H1 (cell line): Measurements from ENCODE around the gene PAGE2B. TPM values are rescaled to one million over a fixed set of nuclear protein-coding genes. Genes with fewer than 3 reads are reported as not detected.

Source experiments
- CTCF ChIA-PET: fragments of 300-600 bp; sonication (Branson Sonifier 250); formaldehyde crosslinking; loops from one replicate; lab custom pipeline; 2021; ENCODE audit not compliant: partially characterized antibody; lab: Charles Lee
- POLR2A ChIA-PET: fragments of 300-600 bp; sonication (Branson Sonifier 250); formaldehyde crosslinking; loops from one replicate; lab custom pipeline; 2021; ENCODE audit warnings: inconsistent platforms; ENCODE audit not compliant: partially characterized antibody; lab: Charles Lee
- DNase-seq, 2 experiments: peaks; one replicate each; pipeline versions ENCODE4 v3.0.0 to v3.0.0-alpha.2; 2010 to 2022; ENCODE audit warnings: low spot score in 2 of 2, low read depth in 1 of 2, mixed read lengths in 1 of 2
- FAIRE-seq: peaks from 2 replicates; lab custom pipeline; 2011; peaks lifted over from hg19 to GRCh38; lab: Jason Lieb, UNC
- H2AFZ ChIP-seq: 2 replicates; pipeline ENCODE4 v1.8.1; 2012; ENCODE audit warnings: low read length, inconsistent platforms
- H2AK5ac ChIP-seq: 2 replicates; pipeline ENCODE4 v1.6.1; 2013; ENCODE audit warnings: low read depth, low read length
- H2BK120ac ChIP-seq: replicated peaks from 2 replicates; pipeline ENCODE3; 2013; ENCODE audit warnings: low read depth, low read length, inconsistent platforms
- H2BK12ac ChIP-seq: 2 replicates; pipeline ENCODE4 v1.6.1; 2013; ENCODE audit warnings: low read depth, low read length
- H2BK15ac ChIP-seq: 2 replicates; pipeline ENCODE4 v1.6.1; 2013; ENCODE audit warnings: low read length
- H2BK20ac ChIP-seq: 2 replicates; pipeline ENCODE4 v1.6.1; 2013; ENCODE audit warnings: low read length
- H2BK5ac ChIP-seq: 2 replicates; pipeline ENCODE4 v1.6.1; 2013; ENCODE audit warnings: low read depth, low read length
- H3K14ac ChIP-seq: 2 replicates; pipeline ENCODE4 v1.6.1; 2013; ENCODE audit warnings: inconsistent platforms; ENCODE audit not compliant: insufficient read length
- H3K18ac ChIP-seq: 2 replicates; pipeline ENCODE4 v1.6.1; 2013; ENCODE audit warnings: low read length; ENCODE audit errors: extremely low read depth
- H3K23ac ChIP-seq: 2 replicates; pipeline ENCODE4 v1.6.1; 2013; ENCODE audit warnings: inconsistent platforms; ENCODE audit not compliant: insufficient read length
- H3K23me2 ChIP-seq: 2 replicates; pipeline ENCODE4 v1.6.1; 2013; ENCODE audit warnings: low read depth, low read length
- H3K27ac ChIP-seq: 2 replicates; pipeline ENCODE4 v1.6.1; 2011; ENCODE audit warnings: low read depth, low read length, inconsistent platforms
- H3K27me3 ChIP-seq, 4 experiments: replicated peaks in 1 of 4; 1 replicate in 1 of 4; 2 replicates in 3 of 4; pipeline versions ENCODE4 v1.6.1 to v1.8.1; 2011 to 2013; ENCODE audit warnings: low read length in 3 of 4, mild to moderate bottlenecking in 3 of 4, inconsistent platforms in 2 of 4, mixed read lengths in 2 of 4, moderate library complexity in 1 of 4; ENCODE audit not compliant: control insufficient read depth in 3 of 4, insufficient read depth in 3 of 4; ENCODE audit errors: extremely low read depth in 1 of 4
- H3K36me3 ChIP-seq, 4 experiments: 2 replicates each; pipeline versions ENCODE4 v1.6.1 to v1.8.1; 2011 to 2013; ENCODE audit warnings: mild to moderate bottlenecking in 4 of 4, low read length in 3 of 4, moderate library complexity in 2 of 4, control low read depth in 1 of 4, inconsistent platforms in 1 of 4; ENCODE audit not compliant: insufficient read depth in 4 of 4, control insufficient read depth in 2 of 4
- H3K4ac ChIP-seq: replicated peaks from 2 replicates; pipeline ENCODE3; 2013; ENCODE audit warnings: low read length, low read depth, mixed read lengths, inconsistent platforms; ENCODE audit not compliant: insufficient read length
- H3K4me1 ChIP-seq, 4 experiments: replicated peaks in 1 of 4; 1 replicate in 1 of 4; 2 replicates in 3 of 4; pipeline versions ENCODE4 v1.6.1 to v1.8.1; 2011 to 2013; ENCODE audit warnings: low read length in 3 of 4, inconsistent platforms in 2 of 4, mixed read lengths in 1 of 4; ENCODE audit not compliant: insufficient read depth in 4 of 4, control insufficient read depth in 3 of 4
- H3K4me2 ChIP-seq, 2 experiments: 2 replicates each; pipeline versions ENCODE4 v1.6.1 to v1.8.1; 2011 to 2013; ENCODE audit warnings: low read depth in 2 of 2, low read length in 2 of 2, control low read depth in 1 of 2, inconsistent platforms in 1 of 2, mild to moderate bottlenecking in 1 of 2; ENCODE audit not compliant: insufficient read depth in 1 of 2
- H3K4me3 ChIP-seq, 4 experiments: fragments of 200-600, 300-600 bp in 1 of 4; sonication (generic), shearing (Covaris generic), sonication (Bioruptor Twin) in 1 of 4; 2 replicates each; pipeline versions ENCODE4 v1.5.1 to v1.8.1; 2011 to 2016; ENCODE audit warnings: low read length in 4 of 4, low read depth in 3 of 4, control low read depth in 2 of 4, inconsistent platforms in 2 of 4, mild to moderate bottlenecking in 2 of 4, mixed read lengths in 1 of 4, moderate library complexity in 1 of 4; ENCODE audit not compliant: insufficient read depth in 2 of 4; ENCODE audit errors: extremely low read depth in 1 of 4
- H3K56ac ChIP-seq: replicated peaks from 2 replicates; pipeline ENCODE3; 2013; ENCODE audit warnings: low read depth, mild to moderate bottlenecking, mixed read lengths, low read length, inconsistent platforms; ENCODE audit not compliant: insufficient read length
- H3K79me1 ChIP-seq: 2 replicates; pipeline ENCODE4 v1.6.1; 2013; ENCODE audit warnings: low read depth, low read length, control low read depth
- H3K79me2 ChIP-seq, 2 experiments: 2 replicates each; pipeline versions ENCODE4 v1.6.1 to v1.8.1; 2012 to 2013; ENCODE audit warnings: low read length in 2 of 2, mild to moderate bottlenecking in 2 of 2, inconsistent platforms in 1 of 2; ENCODE audit not compliant: insufficient read depth in 2 of 2, control insufficient read depth in 1 of 2
- H3K9ac ChIP-seq, 4 experiments: replicated peaks in 1 of 4; 1 replicate in 1 of 4; 2 replicates in 3 of 4; pipeline versions ENCODE4 v1.6.1 to v1.8.1; 2011 to 2013; ENCODE audit warnings: low read depth in 3 of 4, low read length in 3 of 4, control low read depth in 2 of 4, mild to moderate bottlenecking in 2 of 4, moderate library complexity in 2 of 4, inconsistent platforms in 1 of 4; ENCODE audit errors: extremely low read depth in 1 of 4
- H3K9me3 ChIP-seq, 2 experiments: 2 replicates each; pipeline versions ENCODE4 v1.6.1 to v1.8.1; 2012 to 2013; ENCODE audit warnings: mild to moderate bottlenecking in 2 of 2, moderate library complexity in 2 of 2, control low read depth in 1 of 2, inconsistent platforms in 1 of 2, low read depth in 1 of 2, low read length in 1 of 2, mixed read lengths in 1 of 2; ENCODE audit not compliant: insufficient read depth in 2 of 2
- H4K20me1 ChIP-seq, 2 experiments: replicated peaks in 1 of 2; 2 replicates each; pipeline versions ENCODE3 to v1.8.1; 2011 to 2013; ENCODE audit warnings: inconsistent platforms in 2 of 2, low read length in 2 of 2, mild to moderate bottlenecking in 1 of 2; ENCODE audit not compliant: insufficient read depth in 2 of 2, control insufficient read depth in 1 of 2
- H4K5ac ChIP-seq: 2 replicates; pipeline ENCODE4 v1.6.1; 2013; ENCODE audit warnings: low read length, low read depth, mixed read lengths, inconsistent platforms; ENCODE audit not compliant: insufficient read length
- H4K8ac ChIP-seq: 2 replicates; pipeline ENCODE4 v1.8.0; 2013; ENCODE audit warnings: mild to moderate bottlenecking, moderate library complexity, low read length, inconsistent platforms; ENCODE audit not compliant: insufficient read depth; ENCODE audit errors: extremely low read depth
- H4K91ac ChIP-seq: replicated peaks from 2 replicates; pipeline ENCODE3; 2013; ENCODE audit warnings: low read length, mixed read lengths, inconsistent platforms; ENCODE audit not compliant: insufficient read length
- BCL11A ChIP-seq, 2 experiments: IDR thresholded peaks; one replicate each; pipeline ENCODE4 v1.6.1; 2011; ENCODE audit warnings: low read depth in 2 of 2, low read length in 2 of 2, mild to moderate bottlenecking in 2 of 2
- CEBPB ChIP-seq: IDR thresholded peaks from 2 replicates; pipeline ENCODE4 v1.6.1; 2012; ENCODE audit warnings: low read depth, low read length
- CREB1 ChIP-seq: IDR thresholded peaks from 2 replicates; pipeline ENCODE4 v1.6.1; 2012; ENCODE audit warnings: inconsistent platforms
- EGR1 ChIP-seq: IDR thresholded peaks from 2 replicates; pipeline ENCODE4 v1.6.1; 2011; ENCODE audit warnings: low read depth, low read length, borderline replicate concordance
- POLR2AphosphoS5 ChIP-seq: IDR thresholded peaks from 2 replicates; pipeline ENCODE4 v1.6.1; 2011; ENCODE audit warnings: low read depth, low read length
- WGBS, 2 experiments: shearing (Covaris generic) in 1 of 2; methylation state at CpG; one replicate each; pipeline versions ENCODE4 v1.1.6 to v1.1.7; 2013 to 2015; ENCODE audit warnings: low lambda C conversion rate in 2 of 2, mixed read lengths in 2 of 2, inconsistent platforms in 1 of 2, low coverage in 1 of 2, missing lambda C conversion rate in 1 of 2; ENCODE audit not compliant: insufficient replicate concordance in 2 of 2, insufficient coverage in 1 of 2, insufficient read length in 1 of 2; ENCODE audit errors: extremely low coverage in 1 of 2, missing lambda C conversion rate in 1 of 2; 5-methylcytosine and 5-hydroxymethylcytosine counted together
- polyA plus RNA-seq, 7 experiments: library from polyadenylated mRNA; depleted of rRNA in 3 of 7; stranded (reverse) in 5 of 7; unstranded in 2 of 7; fragments of >200 nt in 5 of 7; fragments of 200-250 nt in 2 of 7; gene quantifications; 1 replicate in 5 of 7; 2 replicates in 1 of 7; 4 replicates in 1 of 7; pipeline versions ENCODE4 v1.2.1 to v1.2.3, GENCODE V29; 2011 to 2013; ENCODE audit warnings: missing spikeins in 2 of 7, mixed read lengths in 2 of 7
- total RNA-seq: library from RNA; stranded (reverse); fragmentation: NEBNext Ultra II Directional; extraction: Animal tissue kit (Norgen Biotek cat#: 25700); gene quantifications from 2 replicates; pipeline ENCODE4 v1.2.1, GENCODE V29; 2021

The PAGE2B gene
- total and polyA plus RNA-seq, 2 of the 8 experiments (the other 6 are each of a cell fraction or from before 2014, with no cell fraction given) = not detected

DNA sequence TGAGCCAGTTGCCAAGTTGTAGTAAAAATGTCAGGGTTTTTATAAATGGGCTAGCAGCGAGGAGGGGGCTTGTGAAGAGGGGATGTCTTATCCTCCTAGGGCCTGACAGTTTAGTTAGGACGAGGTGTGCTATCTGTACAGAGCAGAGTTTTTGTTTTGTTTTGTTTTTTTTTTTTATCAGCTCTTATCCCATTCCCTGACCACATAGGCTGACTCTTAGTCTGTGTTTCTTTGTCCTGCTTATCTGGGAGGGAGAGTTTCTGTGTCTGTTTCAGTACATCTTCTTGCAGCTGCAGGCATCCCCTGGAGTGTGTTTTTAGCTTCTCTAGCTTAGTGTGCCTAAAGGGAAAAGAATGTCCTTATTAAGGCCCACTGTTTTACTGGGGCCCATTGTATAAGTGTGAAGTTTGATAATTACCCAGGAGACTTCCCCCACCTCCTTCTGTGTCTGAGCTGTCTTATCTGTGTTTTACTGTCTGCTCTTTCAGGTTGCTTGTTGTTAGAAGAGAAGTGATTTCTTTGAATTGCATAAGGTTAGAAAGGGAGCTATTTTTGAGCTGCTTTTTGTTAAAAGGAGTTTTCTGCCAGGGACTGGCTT lies 46.0 kb downstream of the PAGE2B start:
- Histone ChIP-seq H3K9ac (no peak overlapping the region), H3K9me3 (no peaks in the 10 kb centered on the region; a peak in 1 of 4 replicates), H3K18ac (no peak overlapping the region), H3K23me2 (no peaks in the 10 kb centered on the region), H2AFZ (no peak overlapping the region), H3K4me1 (no peaks in the 10 kb centered on the region), H3K14ac (no peak overlapping the region), H2BK5ac (no peak overlapping the region), H2BK12ac (no peak overlapping the region), H3K23ac (no peak overlapping the region), H3K79me1 (no peaks in the 10 kb centered on the region), H3K27ac (no peak overlapping the region), H3K27me3 (no peaks in the 10 kb centered on the region), H3K36me3 (no peaks in the 10 kb centered on the region), H2BK120ac (no peak overlapping the region), H2BK15ac (no peak overlapping the region), H3K79me2 (no peaks in the 10 kb centered on the region), H2BK20ac (no peak overlapping the region), H3K4me3 (no peak overlapping the region), H3K4ac (no peak overlapping the region), H4K5ac (no peak overlapping the region), H3K4me2 (no peak overlapping the region), H4K8ac (no peak overlapping the region), H4K91ac (no peak overlapping the region), H4K20me1 (no peaks in the 10 kb centered on the region), H3K56ac (no peak overlapping the region), H2AK5ac (no peak overlapping the region)
- ChIA-PET CTCF (no interaction called here), POLR2A (no interaction called here)
- no peak for TF ChIP-seq BCL11A (IDR thresholded peaks at IDR 0.05; ENCODE audit: low read depth in 2 of 2, low read length in 2 of 2)
- TF ChIP-seq CEBPB = no peak
- no peak for TF ChIP-seq POLR2AphosphoS5
- TF ChIP-seq EGR1 = no peak
- TF ChIP-seq CREB1 = no peak
- no peak for FAIRE-seq
- WGBS, 2 experiments = 45% methylated on average over 2 of the region's 2 CpGs; no CpG with 5 or more reads in 1 of the 2 experiments
- DNase-seq = no peak
